Erythroblast (primary cell): ENCODE results near the gene BBS2.

Experiments used
- GATA1 ChIP-seq: IDR thresholded peaks from 2 replicates; pipeline ENCODE4 v1.6.1; 2011; ENCODE audit warnings: low read depth, mild to moderate bottlenecking, control low read depth, low read length, moderate library complexity
- POLR2A ChIP-seq: IDR thresholded peaks from 2 replicates; pipeline ENCODE4 v1.6.1; 2011; ENCODE audit warnings: mild to moderate bottlenecking, low read length

- TF ChIP-seq POLR2A: no peak
- no peak for TF ChIP-seq GATA1
Observed at GRCh38 chr16:56512025-56512424, 7.8 kb downstream of the BBS2 start.
